ENCODE data around the gene PDCD4. TPM values are rescaled to one million over a fixed set of nuclear protein-coding genes. Genes with fewer than 3 reads are reported as not detected.
"Not testable (repeated sequence)": the region's sequence is repeated elsewhere in the genome, so short reads cannot be mapped to it uniquely, and the experiment has no call there.

PDCD4 gene
- polyA plus RNA-seq, 3 donors: 186 to 250 (median 231) TPM

DNA sequence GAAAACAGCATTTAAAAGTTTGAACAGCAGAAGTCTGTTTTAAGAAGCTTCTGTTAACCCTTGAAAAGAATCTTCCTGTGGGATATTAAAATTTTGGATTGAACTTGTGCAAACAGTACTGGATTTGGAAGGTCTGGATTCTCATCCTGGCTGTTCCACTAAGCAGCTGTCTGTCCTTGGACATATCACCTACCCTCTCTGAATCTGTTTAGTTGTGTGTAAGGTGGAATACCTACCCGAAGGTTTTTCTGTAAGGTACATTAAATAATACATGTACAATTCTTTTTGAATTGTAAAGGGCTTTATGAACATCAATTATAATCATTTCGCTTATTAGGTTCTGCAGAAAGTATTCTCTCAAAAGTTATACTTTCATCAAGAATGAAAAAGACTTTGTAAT is 2.2 kb downstream of the PDCD4 start:
- DNase-seq: no peak

DNA sequence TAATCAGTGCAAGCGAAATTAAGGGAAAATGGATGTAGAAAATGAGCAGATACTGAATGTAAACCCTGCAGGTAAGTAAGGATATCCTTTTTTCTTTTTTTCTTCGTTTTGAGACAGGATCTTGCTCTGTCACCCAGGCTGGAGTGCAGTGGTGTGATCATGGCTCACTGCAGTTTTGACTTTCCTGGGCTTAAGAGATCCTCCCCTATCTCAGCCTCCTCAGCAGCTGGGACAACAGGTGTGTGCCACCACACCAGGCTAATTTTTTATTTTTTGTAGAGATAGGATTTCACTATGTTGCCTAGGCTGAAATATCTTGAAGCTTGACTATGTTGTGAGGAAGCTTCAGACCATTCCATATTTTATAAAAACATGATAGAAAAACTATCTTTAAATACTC is 4.3 kb downstream of the PDCD4 start:
- no peak for DNase-seq

DNA sequence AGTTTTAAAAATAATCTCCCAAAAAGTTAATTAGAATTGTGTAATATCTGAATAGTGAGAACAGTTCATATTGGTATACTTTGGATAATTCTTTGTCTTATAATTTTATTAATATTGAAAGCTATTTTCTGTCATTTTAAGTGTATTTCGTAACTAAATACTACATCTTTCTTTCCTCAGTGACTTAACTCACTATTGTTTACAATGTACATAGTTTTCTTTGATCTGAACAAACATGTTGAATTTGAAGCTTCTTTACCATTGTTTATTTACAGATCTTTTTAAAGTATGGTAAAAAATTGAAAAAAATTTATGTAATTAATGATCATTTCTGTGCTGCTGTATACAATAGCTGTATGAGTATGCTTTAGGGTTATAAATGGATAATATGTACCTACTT is 5.1 kb downstream of the PDCD4 start:
- no peak for DNase-seq

DNA sequence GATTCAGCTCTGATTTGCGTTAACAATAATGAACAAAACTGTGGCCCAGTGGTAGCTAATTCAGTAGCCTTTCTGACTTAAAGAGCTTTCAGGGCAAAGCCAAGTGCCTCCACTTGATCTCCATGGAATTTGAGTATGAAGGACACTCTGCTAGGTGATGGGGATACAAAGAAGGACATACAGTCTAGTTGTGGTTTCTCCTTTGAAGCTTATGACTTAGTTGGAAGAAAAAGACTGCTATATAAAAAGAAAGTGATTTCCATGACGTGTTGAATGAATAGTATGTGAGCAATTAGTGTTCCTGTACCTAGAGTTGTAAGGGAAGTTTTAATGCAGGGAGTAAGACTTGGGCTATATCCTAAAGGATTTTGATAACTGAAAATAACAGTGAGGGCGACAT is 8.3 kb downstream of the PDCD4 start:
- no peak for DNase-seq

DNA sequence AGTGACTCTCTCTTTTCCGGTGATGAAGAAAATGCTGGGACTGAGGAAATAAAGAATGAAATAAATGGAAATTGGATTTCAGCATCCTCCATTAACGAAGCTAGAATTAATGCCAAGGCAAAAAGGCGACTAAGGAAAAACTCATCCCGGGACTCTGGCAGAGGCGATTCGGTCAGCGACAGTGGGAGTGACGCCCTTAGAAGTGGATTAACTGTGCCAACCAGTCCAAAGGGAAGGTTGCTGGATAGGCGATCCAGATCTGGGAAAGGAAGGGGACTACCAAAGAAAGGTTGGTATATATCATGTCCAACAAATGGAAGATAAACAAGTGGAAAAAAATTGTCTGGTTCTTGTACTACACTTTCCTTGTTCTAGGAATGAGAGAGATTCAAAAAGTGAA is 9.5 kb downstream of the PDCD4 start:
- DNase-seq: no peak

DNA sequence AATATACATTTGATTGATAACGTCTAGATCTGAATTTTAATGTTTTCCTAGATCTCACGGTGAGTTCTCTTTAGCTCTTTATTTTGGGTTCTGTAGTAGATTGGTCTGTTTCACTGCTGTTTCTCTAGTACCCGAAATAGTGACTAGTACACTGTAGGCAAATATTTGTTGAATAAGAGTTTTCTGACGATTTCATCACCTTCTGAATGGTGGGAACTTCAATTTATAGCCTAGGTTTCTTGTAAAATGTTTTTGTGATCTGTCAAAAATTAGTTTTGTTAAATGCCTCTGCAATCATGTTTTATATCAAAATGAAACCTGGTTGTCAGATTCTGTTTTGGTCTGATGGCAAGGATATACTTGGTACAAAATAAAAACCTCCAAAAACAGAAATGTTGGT is 10.2 kb downstream of the PDCD4 start:
- DNase-seq: no peak

DNA sequence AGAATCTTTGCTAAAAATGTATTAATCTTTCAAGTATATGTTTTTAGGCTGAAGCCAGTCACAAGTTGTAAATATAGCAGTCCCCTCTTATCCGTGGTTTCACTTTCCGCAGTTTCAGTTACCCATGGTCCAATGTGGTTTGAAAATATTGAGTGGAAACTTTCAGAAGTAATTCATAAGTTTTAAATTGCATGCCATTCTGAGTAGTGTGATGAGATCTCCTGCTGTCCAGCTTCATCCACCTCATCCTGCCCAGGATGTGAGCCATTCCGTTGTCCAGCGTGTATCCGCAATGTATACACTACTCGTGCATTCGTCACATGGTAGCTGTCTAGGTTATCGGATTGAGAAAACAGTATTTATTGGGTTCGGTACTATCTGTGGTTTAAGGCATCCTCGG is 12.2 kb downstream of the PDCD4 start:
- no peak for DNase-seq

DNA sequence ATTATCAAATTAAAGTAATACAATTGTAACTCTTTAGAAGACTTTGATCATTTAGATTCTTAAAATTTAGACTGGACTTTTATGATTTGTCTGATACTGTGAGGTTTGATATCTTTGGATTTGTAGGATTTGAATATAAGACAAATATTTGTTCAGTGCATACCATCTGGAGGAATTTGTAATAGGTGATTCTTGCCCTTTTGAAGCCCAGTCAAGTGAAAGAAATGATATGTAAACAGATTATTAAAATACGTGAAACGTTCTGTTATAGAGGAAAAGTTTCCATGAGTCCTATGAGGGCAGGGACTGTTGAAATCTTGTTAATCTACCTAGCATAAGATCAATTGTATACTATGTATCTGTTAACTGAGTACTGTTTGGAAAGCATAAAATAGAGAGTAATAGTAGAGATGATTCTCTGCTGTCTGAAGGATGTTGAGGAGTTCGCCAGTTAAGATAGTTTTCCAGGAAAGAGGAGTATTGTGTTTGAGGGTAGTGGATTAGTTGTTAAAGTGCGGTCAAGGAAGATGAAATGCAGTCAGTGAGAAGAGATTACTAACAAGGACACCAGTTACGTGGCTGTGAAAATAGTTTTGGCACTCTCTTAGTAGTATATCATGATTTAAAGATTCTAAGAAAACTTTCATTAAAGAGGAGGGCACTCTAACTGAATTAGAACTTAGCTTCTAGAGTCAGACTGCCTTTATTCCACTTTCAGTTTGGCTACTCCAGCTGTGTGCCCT is 14.4 kb downstream of the PDCD4 start:
- DNase-seq: no peak

DNA sequence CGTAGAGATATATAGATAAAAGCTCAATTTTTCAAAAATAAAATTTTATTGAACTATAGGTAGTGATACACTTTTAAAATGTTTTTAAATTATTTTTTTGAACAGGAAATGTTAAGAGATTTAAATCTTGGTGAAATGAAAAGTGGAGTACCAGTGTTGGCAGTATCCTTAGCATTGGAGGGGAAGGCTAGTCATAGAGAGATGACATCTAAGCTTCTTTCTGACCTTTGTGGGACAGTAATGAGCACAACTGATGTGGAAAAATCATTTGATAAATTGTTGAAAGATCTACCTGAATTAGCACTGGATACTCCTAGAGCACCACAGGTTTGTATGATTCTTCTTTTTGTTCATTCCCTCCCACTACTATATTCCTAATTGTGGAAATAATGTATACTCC is 15.8 kb downstream of the PDCD4 start:
- DNase-seq: no peak

DNA sequence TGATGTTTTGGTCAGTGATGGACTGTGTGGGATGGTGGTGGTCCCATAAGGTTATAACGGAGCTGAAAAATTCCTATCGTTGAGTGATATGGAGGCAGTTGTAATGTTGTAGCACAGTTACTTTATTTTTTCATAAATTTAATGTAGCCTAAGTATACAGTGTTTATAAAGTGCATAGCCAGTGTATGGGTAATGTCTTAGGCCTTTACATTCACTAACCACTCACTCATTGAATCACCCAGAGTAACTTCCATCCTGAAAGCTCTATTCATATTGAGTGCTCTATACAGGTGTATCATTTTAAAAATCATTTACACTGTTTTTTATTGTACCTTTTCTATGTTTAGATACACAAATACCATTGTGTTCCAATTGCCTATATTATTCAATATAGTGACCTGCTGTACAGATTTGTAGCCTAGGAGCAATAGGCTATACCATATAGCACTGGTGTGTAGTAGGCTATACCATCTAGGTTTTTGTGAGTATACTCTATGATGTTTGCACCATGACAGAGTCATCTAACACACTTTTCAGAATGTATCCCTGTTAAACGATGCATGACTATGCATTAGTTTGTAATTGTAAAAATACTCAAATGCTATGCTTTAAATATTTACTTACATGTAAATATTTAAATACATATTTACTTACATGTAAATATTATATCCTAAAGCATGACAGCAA is 21.0 kb downstream of the PDCD4 start:
- no peak for DNase-seq

DNA sequence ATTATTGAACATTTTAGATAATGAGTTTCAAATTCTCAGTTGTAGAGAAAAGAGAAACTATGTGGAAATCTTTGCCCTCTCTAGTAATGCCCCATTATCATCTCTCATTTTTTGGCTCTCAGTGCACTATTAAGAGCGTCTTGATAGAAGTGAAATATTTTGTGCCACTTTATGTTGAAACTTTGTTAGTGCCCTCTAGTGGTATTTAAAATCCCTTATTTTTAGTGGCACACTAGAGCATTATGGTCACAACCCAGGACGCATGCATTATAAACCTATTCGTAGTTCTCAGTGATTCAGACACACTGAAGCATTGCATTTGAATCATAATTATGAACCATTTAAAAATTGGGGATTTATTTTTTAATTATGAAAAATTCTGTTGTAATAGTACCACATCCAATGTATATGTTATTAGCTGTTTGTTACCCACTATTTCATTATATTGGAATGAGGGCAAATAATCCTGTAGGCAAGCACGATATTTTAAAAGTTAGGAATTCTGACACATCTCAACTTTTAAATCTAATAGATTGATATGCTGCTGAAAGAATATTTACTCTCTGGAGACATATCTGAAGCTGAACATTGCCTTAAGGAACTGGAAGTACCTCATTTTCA is 21.9 kb downstream of the PDCD4 start:
- peak; percentile 30 for DNase-seq

DNA sequence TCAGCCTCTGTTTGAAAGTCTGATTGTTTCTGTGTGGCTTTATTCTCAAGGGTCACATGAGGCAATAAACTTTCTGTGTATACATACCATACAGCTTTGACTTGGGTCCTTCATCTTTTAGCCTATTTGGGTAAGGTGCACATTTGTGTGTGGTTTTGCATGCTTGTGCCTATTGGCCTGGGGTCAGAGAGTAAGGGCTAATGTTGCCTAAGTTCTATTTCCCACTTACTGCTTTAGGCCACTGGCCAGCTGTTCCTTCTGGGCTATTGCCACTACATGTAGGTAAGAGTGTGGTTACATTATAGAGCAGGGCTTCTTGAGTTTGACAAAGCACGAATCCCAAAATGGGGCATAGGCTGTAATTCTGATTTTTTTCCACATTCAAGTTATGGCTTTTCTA is 25.5 kb downstream of the PDCD4 start:
- no peak for DNase-seq

DNA sequence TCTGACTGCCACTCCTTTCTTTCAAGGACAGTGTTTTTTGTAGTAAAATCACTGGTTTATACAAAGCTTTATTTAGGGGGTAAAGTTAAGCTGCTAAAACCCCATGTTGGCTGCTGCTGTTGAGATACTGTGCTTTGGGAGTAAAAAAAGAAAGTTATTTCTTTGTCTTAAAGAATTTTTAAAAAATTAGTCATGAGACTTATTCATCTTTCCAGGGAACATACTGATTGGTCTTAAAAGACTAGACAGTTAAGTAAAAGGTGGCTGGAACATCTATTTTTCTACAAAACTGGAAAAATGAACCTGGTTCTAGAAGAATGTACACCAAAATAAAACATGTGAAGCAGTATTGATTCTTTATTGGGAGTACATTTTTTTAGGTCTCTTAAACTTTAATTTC is 26.7 kb downstream of the PDCD4 start:
- no peak for DNase-seq

DNA sequence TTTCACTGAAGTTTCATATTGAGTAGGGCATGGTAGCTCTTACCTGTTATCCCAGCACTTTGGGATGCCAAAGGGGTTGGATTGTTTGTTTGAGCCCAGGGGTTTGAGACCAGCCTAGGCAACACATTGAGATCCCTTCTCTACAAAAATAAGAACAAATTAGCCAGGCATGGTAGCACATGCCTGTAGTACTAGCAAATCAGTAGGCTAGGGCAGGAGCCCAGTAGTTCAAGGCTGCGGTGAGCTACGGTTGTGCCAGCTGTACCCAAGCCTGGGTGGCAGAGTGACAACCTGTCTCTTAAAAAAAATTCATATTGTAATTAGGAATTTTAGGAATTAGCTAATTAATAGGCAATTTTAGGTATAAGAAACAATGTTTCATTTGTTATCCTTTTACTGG is 29.3 kb downstream of the PDCD4 start:
- no peak for DNase-seq

DNA sequence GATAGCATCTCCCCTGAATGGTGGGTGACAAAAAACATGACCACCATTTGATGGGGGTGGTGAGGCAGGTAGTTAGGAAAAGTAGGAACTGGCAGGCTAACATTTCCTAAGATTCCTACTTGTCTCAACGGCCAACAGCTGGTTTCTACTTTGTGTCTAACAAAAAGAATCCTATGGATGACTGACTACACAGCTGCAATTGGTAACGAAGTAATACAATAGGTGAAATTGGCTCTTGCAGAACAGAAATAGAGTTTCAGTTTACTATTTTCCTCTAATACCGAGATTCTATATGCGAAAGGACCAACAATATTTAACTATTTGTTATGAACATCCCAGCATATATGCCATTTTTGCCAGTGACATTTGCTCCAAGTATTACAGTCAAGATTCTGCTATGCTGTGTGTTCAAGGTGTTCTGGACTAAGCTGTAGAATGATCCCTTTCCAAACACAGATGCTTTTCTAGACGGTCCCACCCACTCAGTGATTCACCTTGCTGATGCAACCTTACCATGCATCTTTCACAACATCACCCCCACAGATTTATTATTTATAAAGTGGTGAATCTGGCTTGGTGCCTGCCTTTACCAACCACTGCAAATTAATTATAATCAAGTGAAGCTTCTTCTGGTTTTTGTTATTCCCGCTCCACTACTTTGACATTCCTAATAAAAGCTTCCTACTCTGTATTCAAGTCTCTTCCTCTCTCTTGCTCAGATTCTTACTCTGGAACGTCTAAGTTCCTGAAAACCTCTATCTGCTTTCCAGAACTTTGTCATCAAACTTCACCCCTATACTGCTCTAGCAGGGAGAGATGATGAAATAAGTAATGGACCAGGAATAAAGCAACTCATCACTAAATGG is 30.5 kb downstream of the PDCD4 start:
- no peak for DNase-seq

DNA sequence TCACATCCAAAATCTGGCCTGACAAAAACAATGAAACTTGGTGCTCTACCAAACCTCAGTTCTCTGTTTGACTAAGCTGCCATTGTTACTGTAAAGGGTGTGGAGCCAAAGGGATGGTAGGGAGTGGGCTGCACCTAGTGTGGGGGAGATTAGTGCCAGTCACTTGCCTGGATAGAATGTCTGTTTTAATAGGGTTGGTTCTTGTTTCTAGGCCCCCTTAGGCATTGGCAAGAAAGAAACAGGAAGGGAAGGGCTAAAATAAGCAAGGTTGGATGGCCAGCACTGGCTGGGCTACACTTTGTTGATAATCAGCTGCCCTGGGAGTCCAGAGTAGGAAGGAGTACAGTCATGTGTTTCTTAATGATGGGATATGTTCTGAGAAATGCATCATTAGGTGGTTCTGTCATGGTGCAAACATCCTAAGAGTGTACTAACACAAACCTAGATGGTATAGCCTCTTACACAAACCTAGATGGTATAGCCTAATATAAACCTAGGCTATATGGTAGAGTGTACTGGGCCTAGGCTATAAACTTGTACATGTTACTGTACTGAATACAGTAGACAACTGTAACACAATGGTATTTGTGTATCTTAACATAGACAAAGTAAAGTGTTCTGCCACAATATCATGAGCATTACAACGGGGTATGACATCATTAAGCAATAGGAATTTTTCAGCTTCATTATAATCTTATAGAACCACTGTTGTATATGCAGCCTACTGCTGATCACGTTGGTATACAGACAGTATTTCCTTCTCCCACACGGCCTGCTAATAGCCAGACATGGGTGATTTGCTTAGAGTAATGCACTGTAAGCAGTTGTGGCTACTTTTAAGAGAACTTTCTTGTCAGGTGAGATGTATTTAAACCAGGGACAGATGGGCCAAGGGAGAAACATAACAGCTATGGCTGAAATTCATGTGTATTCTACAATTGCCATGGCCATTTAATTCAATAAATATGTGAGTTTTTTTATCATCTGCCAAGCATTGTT is 31.9 kb downstream of the PDCD4 start:
- no peak for DNase-seq

DNA sequence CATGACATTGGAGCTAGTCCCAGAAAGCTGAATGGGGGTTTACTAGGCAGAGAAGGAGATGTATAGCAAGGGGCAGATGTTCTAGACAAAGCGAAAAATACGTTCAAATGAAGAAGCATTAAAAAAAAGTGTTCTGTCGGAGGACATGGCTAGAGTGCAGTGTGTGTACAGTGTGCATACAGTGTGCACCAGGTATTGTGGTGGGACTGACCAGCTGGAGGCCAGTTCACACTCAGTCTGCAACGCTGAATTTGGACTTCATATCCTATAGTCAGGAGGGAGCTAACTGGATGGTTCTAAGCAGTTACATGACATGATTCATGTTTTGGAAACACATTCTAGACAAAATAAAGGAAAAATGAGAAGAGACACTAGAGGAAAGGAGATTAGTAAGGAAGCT is 38.4 kb downstream of the PDCD4 start:
- no peak for DNase-seq

DNA sequence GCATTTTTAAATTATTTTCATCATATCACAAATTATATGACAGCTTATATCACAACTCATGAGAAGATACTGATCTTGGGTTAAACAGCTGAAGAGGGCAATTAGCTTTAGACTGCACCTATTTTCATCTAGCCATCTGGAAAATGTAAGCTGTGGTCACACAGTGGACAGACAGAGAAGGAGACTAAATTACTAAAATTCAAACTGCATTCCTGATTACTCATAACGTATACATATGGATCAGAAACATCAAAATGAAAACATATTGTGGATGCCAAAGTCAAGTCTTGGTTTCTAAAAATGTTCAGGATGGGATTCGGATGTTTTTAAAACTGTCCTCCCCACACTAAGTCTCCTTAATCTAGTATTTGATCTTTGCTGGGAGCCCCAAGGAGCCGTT is 40.6 kb downstream of the PDCD4 start:
- DNase-seq: no peak

DNA sequence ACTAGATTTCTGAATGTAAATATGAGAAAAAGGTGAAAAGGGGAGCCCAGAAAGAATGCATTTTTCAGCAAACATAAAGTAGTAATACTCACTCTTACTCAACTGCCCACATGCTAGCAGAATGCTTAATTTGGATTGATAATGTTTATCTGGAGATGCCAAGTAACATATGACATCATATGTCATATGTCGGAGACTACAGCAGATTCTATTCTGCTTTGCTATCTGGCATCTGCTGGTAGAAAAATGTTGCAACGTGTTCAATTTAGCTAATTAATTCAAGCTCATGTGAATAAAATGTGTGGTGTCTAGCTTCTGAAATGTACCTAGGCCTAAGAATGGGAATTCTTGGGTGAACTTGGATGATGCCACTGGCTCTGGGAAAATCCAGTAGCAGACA is 42.7 kb downstream of the PDCD4 start:
- no peak for DNase-seq

DNA sequence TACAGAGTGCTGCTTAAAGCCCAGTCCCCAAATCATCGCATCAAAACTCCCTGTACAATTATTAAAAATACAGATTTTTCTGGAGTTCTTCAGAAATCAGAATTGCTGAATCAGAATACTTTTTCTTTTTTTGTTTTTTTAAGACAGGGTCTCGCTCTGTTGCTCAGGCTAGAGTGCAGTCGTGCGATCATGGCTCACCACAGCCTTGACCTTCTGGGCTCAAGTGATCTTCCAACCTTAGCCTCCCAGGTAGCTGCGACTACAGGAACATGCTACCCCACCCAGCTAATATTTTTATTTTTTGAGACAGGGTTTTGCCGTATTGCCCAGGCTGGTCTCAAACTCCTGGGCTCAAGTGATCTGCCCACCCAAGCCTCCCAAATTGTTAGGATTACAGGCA is 43.3 kb downstream of the PDCD4 start:
- no peak for DNase-seq

DNA sequence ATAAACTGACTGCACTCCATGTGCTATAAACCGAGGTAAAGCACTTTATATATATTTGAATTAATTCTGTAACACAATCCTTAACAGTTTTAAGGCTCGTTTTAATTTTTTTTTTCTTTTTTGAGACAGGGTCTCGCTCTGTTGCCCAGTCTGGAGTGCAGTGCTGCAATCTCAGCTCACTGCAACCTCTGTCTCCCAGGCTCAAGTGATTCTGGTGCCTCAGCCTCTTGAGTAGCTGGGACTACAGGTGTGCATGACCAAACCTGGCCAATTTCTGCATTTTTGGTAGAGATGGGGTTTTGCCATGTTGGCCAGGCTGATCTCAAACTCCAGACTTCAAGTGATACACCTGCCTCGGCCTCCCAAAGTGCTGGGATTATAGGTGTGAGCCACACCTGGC is 43.9 kb downstream of the PDCD4 start:
- DNase-seq: not testable (repeated sequence)

Measured in renal pelvis (tissue), 4 donors.